Tibial nerve (tissue), 4 donors: ENCODE data around the gene PPP1R16B. TPM values are rescaled to one million over a fixed set of nuclear protein-coding genes. Genes with fewer than 3 reads are reported as not detected.

Experiments used
- DNase-seq, 2 donors: peaks; one replicate each; pipeline ENCODE4 v3.0.0-alpha.2; 2019; ENCODE audit warnings: low spot score in 2 of 2
- H3K27ac ChIP-seq, 4 donors: fragments of 200-600 bp; sonication (generic) in 3 of 4; one replicate each; pipeline ENCODE4 v1.5.1; 2017 to 2019; ENCODE audit warnings: mild to moderate bottlenecking in 1 of 4
- H3K27me3 ChIP-seq, 2 donors: fragments of 200-600 bp; sonication (generic) in 1 of 2; one replicate each; pipeline versions ENCODE4 v1.5.1 to v1.6.0; 2017 to 2019
- H3K36me3 ChIP-seq, 3 donors: fragments of 200-600 bp; sonication (generic); one replicate each; pipeline ENCODE4 v1.5.1; 2018 to 2019
- H3K4me1 ChIP-seq, 4 donors: fragments of 200-600 bp; sonication (generic) in 3 of 4; one replicate each; pipeline ENCODE4 v1.5.1; 2017 to 2019
- H3K4me3 ChIP-seq, 4 donors: fragments of 200-600 bp; sonication (generic) in 3 of 4; one replicate each; pipeline ENCODE4 v1.5.1; 2017 to 2019; ENCODE audit warnings: mild to moderate bottlenecking in 1 of 4, moderate library complexity in 1 of 4
- H3K9me3 ChIP-seq, 4 donors: fragments of 200-600 bp; sonication (generic) in 3 of 4; one replicate each; pipeline ENCODE4 v1.5.1; 2017 to 2019
- CTCF ChIP-seq, 5 experiments: fragments of 200-600 bp in 3 of 5; fragments of 450-650 bp in 2 of 5; sonication (generic) in 3 of 5; IDR thresholded peaks; one replicate each; pipeline ENCODE4 v1.5.1; 2016 to 2019; ENCODE audit warnings: antibody characterized with exemption in 5 of 5, mild to moderate bottlenecking in 3 of 5, moderate library complexity in 2 of 5
- EP300 ChIP-seq, 2 donors: sonication (generic); formaldehyde crosslinking; IDR thresholded peaks; one replicate each; pipeline ENCODE4 v1.6.1; 2017; ENCODE audit warnings: antibody characterized with exemption in 2 of 2, mild to moderate bottlenecking in 1 of 2
- POLR2A ChIP-seq, 2 donors: fragments of 450-650 bp; IDR thresholded peaks; one replicate each; pipeline ENCODE4 v1.6.1; 2017; ENCODE audit warnings: antibody characterized with exemption in 2 of 2, mild to moderate bottlenecking in 2 of 2, moderate library complexity in 2 of 2
- WGBS, 2 donors: methylation state at CpG; one replicate each; pipeline ENCODE4 v1.1.5; 2018; 5-methylcytosine and 5-hydroxymethylcytosine counted together
- total RNA-seq, 4 donors: library from RNA; depleted of rRNA; stranded (reverse); fragments of >200 nt; gene quantifications; one replicate each; pipeline ENCODE4 v1.1.0, GENCODE V29; 2016

PPP1R16B gene
- total RNA-seq, 4 donors from 2014 or later: 2.1 to 5.7 (median 4.6) TPM

GRCh38 chr20:38961530-38962043 lies 156.1 kb downstream of the PPP1R16B start:
- no peak for TF ChIP-seq CTCF (IDR thresholded peaks at IDR 0.05)
- no peak for TF ChIP-seq POLR2A (IDR thresholded peaks at IDR 0.05)
- no peak for TF ChIP-seq EP300 (IDR thresholded peaks at IDR 0.05)
- Histone ChIP-seq H3K9me3 (no peaks in the 10 kb centered on the region), H3K4me1 (peaks cover 3 to 23% (median 9%) of the 10 kb centered on the region in 4 donors), H3K4me3 (peak overlapping the region; percentile 86 to 99 (median 94)), H3K27me3 (no peaks in the 10 kb centered on the region), H3K27ac (peak overlapping the region; percentile 86 to 95 (median 93)), H3K36me3 (no peaks in the 10 kb centered on the region)
- 8 to 9% methylated on average over 16 of the region's 16 CpGs for WGBS, 2 donors
- no peak for DNase-seq

- H3K4me1 ChIP-seq: peaks cover 3 to 23% (median 9%) of the 10 kb centered on the region in 4 donors
- H3K27me3 ChIP-seq: no peaks in the 10 kb centered on the region
- H3K27ac ChIP-seq: peak within 1 kb of the TSS; percentile 86 to 95 (median 93)
- no peaks in the 10 kb centered on the region for H3K36me3 ChIP-seq
- DNase-seq: peak; percentile 97 to 98
- H3K9me3 ChIP-seq: no peaks in the 10 kb centered on the region
- WGBS, 2 donors: 1% methylated on average over 28 to 53 of the region's 70 CpGs
- peak within 1 kb of the TSS; percentile 86 to 99 (median 94) for H3K4me3 ChIP-seq
- TF ChIP-seq EP300 (IDR thresholded peaks at IDR 0.05) (peak; percentile 85 to 88), CTCF (IDR thresholded peaks at IDR 0.05) (peak in 3 of 5 experiments; percentile 17 to 30 (median 25)), POLR2A (IDR thresholded peaks at IDR 0.05) (peak in 1 of 2 donors; percentile 43)
Measured at GRCh38 chr20:38962044-38962927, 156.8 kb downstream of the PPP1R16B start, which contains the start of gene DHX35. TSS of gene DHX35 (plus strand) at chr20:38962344. CDS start at chr20:38962368, 24 bp downstream.

- DNase-seq: peak in 1 of 2 donors; percentile 18
- peak overlapping the region; percentile 86 to 99 (median 94) for H3K4me3 ChIP-seq
- peaks cover 3 to 23% (median 9%) of the 10 kb centered on the region in 4 donors for H3K4me1 ChIP-seq
- no peak for TF ChIP-seq CTCF (IDR thresholded peaks at IDR 0.05)
- no peak for TF ChIP-seq POLR2A (IDR thresholded peaks at IDR 0.05)
- TF ChIP-seq EP300 (IDR thresholded peaks at IDR 0.05): no peak
- H3K9me3 ChIP-seq: no peaks in the 10 kb centered on the region
- peaks cover 0 to 1% (median 0%) of the 10 kb centered on the region in 3 donors for H3K36me3 ChIP-seq
- no peaks in the 10 kb centered on the region for H3K27me3 ChIP-seq
- peak overlapping the region in 3 of 4 donors; percentile 93 to 95 (median 93) for H3K27ac ChIP-seq
- WGBS, 2 donors: 2 to 7% methylated on average over 5 of the region's 5 CpGs
Measured at GRCh38 chr20:38962928-38963401, 157.5 kb downstream of the PPP1R16B start.

- no peaks in the 10 kb centered on the region for H3K27me3 ChIP-seq
- DNase-seq: no peak
- H3K27ac ChIP-seq: no peak overlapping the region
- H3K4me3 ChIP-seq: no peak overlapping the region
- TF ChIP-seq CTCF (IDR thresholded peaks at IDR 0.05) (no peak), EP300 (IDR thresholded peaks at IDR 0.05) (no peak), POLR2A (IDR thresholded peaks at IDR 0.05) (no peak)
- peaks cover 0 to 9% (median 0%) of the 10 kb centered on the region in 3 donors for H3K36me3 ChIP-seq
- peaks cover 3 to 23% (median 9%) of the 10 kb centered on the region in 4 donors for H3K4me1 ChIP-seq
- H3K9me3 ChIP-seq: no peaks in the 10 kb centered on the region
Measured at GRCh38 chr20:38963745-38964144, 158.2 kb downstream of the PPP1R16B start.

- H3K4me3 ChIP-seq: no peak overlapping the region
- peaks cover 3 to 23% (median 9%) of the 10 kb centered on the region in 4 donors for H3K4me1 ChIP-seq
- no peaks in the 10 kb centered on the region for H3K9me3 ChIP-seq
- no peak overlapping the region for H3K27ac ChIP-seq
- no peaks in the 10 kb centered on the region for H3K27me3 ChIP-seq
- DNase-seq: no peak
- no peak for TF ChIP-seq CTCF (IDR thresholded peaks at IDR 0.05)
- no peak for TF ChIP-seq EP300 (IDR thresholded peaks at IDR 0.05)
- TF ChIP-seq POLR2A (IDR thresholded peaks at IDR 0.05): no peak
- H3K36me3 ChIP-seq: peaks cover 0 to 24% (median 0%) of the 10 kb centered on the region in 3 donors
Measured at GRCh38 chr20:38965264-38965663, 159.8 kb downstream of the PPP1R16B start.
